ENCODE data around the gene SAMD11.

The SAMD11 gene

GRCh38 chr1:927234-927633, 3.5 kb downstream of the SAMD11 start:
- Histone ChIP-seq H3K27me3 (replicated peaks; ENCODE audit: insufficient read depth, low read length) (peaks cover 89% of the 10 kb centered on the region), H3K36me3 (replicated peaks; ENCODE audit: insufficient read depth, low read length) (no peaks in the 10 kb centered on the region), H3K4me2 (ENCODE audit: low read depth, low read length) (no peak overlapping the region), H4K20me1 (ENCODE audit: insufficient read depth, low read length) (no peaks in the 10 kb centered on the region), H3K9me3 (replicated peaks; ENCODE audit: insufficient read depth, low read length) (no peaks in the 10 kb centered on the region), H3K79me2 (ENCODE audit: low read length) (no peaks in the 10 kb centered on the region), H3K27ac (ENCODE audit: low read length) (no peak overlapping the region), H3K9ac (ENCODE audit: low read length) (no peak overlapping the region), H3K4me1 (ENCODE audit: low read length) (no peaks in the 10 kb centered on the region), H3K4me3 (ENCODE audit: low read length) (no peak overlapping the region), H3K9me2 (replicated peaks; ENCODE audit: insufficient read depth, low read length) (no peaks in the 10 kb centered on the region), H2AFZ (ENCODE audit: low read length) (no peak overlapping the region), H3F3A (ENCODE audit: insufficient read depth, low read length) (no peaks in the 10 kb centered on the region)
- TF ChIP-seq EZH2phosphoT487 (IDR thresholded peaks at IDR 0.05; ENCODE audit: low read length) (no peak), CTCF (IDR thresholded peaks at IDR 0.05; ENCODE audit: low read length) (no peak), EZH2 (optimal IDR thresholded peaks at IDR 0.05; ENCODE audit: low read depth, low read length) (no peak)
- no peak for DNase-seq

GRCh38 chr1:927748-928147, 4.0 kb downstream of the SAMD11 start:
- no peaks in the 10 kb centered on the region for H3K9me2 ChIP-seq (replicated peaks; ENCODE audit: insufficient read depth, low read length)
- H3K4me3 ChIP-seq (ENCODE audit: low read length): no peak overlapping the region
- peaks cover 89% of the 10 kb centered on the region for H3K27me3 ChIP-seq (replicated peaks; ENCODE audit: insufficient read depth, low read length)
- no peak for DNase-seq
- H3K9ac ChIP-seq (ENCODE audit: low read length): no peak overlapping the region
- no peak for TF ChIP-seq EZH2 (optimal IDR thresholded peaks at IDR 0.05; ENCODE audit: low read depth, low read length)
- TF ChIP-seq EZH2phosphoT487 (IDR thresholded peaks at IDR 0.05; ENCODE audit: low read length): no peak
- TF ChIP-seq CTCF (IDR thresholded peaks at IDR 0.05; ENCODE audit: low read length): no peak
- no peaks in the 10 kb centered on the region for H3K4me1 ChIP-seq (ENCODE audit: low read length)
- H4K20me1 ChIP-seq (ENCODE audit: insufficient read depth, low read length): no peaks in the 10 kb centered on the region
- no peaks in the 10 kb centered on the region for H3K9me3 ChIP-seq (replicated peaks; ENCODE audit: insufficient read depth, low read length)
- H3F3A ChIP-seq (ENCODE audit: insufficient read depth, low read length): no peaks in the 10 kb centered on the region
- no peaks in the 10 kb centered on the region for H3K36me3 ChIP-seq (replicated peaks; ENCODE audit: insufficient read depth, low read length)
- no peak overlapping the region for H2AFZ ChIP-seq (ENCODE audit: low read length)
- H3K79me2 ChIP-seq (ENCODE audit: low read length): no peaks in the 10 kb centered on the region
- H3K27ac ChIP-seq (ENCODE audit: low read length): no peak overlapping the region
- no peak overlapping the region for H3K4me2 ChIP-seq (ENCODE audit: low read depth, low read length)

DNA sequence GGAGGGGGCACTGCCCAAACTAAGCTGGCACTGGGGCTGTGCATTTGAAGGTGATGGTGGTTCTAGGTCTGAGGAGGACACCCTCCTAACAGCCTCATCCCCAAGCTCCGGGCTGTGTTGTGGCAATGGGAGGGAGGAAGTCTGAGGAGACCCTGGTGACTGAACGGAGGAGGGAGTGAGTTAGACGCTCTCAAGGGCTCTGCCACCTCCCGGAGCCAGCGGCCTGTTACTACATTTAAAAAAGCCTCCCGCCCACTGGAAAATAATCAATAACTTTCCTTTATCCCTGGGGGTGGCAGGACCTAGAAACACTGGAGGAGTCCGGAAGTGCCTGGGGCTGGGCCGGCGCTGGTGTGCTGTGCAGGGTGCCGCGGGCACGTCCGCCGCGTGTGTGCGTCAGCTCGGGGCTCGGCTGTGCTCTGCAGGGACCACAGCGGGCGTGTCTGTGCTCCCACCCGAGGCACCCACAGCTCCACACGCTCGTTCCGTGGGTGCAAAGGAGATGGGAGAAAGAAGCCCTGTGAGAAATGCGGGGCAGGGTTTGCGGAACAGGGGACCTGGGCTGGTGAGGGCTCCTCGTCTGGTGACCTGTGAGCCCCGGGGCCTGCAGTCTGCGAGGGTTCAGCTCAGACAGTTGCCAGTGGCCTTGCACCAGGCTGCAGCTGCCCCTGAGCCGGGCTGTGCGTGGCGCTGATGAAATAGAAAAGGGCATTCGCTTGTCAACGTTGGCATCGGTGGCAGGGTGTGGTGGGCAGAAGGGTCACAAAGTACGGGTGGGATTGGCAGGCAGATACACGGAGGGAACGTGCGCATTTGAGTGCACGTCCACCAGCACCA, 5.3 kb downstream of the SAMD11 start:
- Histone ChIP-seq H4K20me1 (ENCODE audit: insufficient read depth, low read length) (no peaks in the 10 kb centered on the region), H3K9me3 (replicated peaks; ENCODE audit: insufficient read depth, low read length) (no peaks in the 10 kb centered on the region), H3K79me2 (ENCODE audit: low read length) (no peaks in the 10 kb centered on the region), H3K4me1 (ENCODE audit: low read length) (no peaks in the 10 kb centered on the region), H3K9ac (ENCODE audit: low read length) (no peak overlapping the region), H3K27me3 (replicated peaks; ENCODE audit: insufficient read depth, low read length) (peaks cover 90% of the 10 kb centered on the region), H3K4me3 (ENCODE audit: low read length) (no peak overlapping the region), H3K27ac (ENCODE audit: low read length) (no peak overlapping the region), H3K36me3 (replicated peaks; ENCODE audit: insufficient read depth, low read length) (no peaks in the 10 kb centered on the region), H3K4me2 (ENCODE audit: low read depth, low read length) (no peak overlapping the region), H3K9me2 (replicated peaks; ENCODE audit: insufficient read depth, low read length) (no peaks in the 10 kb centered on the region), H3F3A (ENCODE audit: insufficient read depth, low read length) (no peaks in the 10 kb centered on the region), H2AFZ (ENCODE audit: low read length) (no peak overlapping the region)
- TF ChIP-seq EZH2phosphoT487 (IDR thresholded peaks at IDR 0.05; ENCODE audit: low read length): no peak
- no peak for TF ChIP-seq CTCF (IDR thresholded peaks at IDR 0.05; ENCODE audit: low read length)
- no peak for TF ChIP-seq EZH2 (optimal IDR thresholded peaks at IDR 0.05; ENCODE audit: low read depth, low read length)
- DNase-seq: no peak
